Activated T-helper 2 cell treated with anti-CD3 and anti-CD28 coated beads, Interferon-gamma antibody, Interleukin-2, Interleukin-4, amounts not matched to agents 10 μg/mL and 5 μg/mL and 100 μg/mL, durations not matched to agents 14 hours and 24 hours and 36 hours (primary cell): ENCODE data around the gene SNTB2. TPM values are rescaled to one million over a fixed set of nuclear protein-coding genes. Genes with fewer than 3 reads are reported as not detected.
"Not testable (repeated sequence)": the region's sequence is repeated elsewhere in the genome, so short reads cannot be mapped to it uniquely, and the experiment has no call there.

Source experiments
- DNase-seq: peaks from one replicate; pipeline ENCODE4 v3.0.0; 2021; ENCODE audit warnings: low spot score
- H3K27ac Mint-ChIP-seq: one replicate; pipeline ENCODE4 v1.8.0; 2021; ENCODE audit warnings: mixed read lengths
- H3K27me3 Mint-ChIP-seq: one replicate; pipeline ENCODE4 v1.8.0; 2021; ENCODE audit warnings: low read depth, mixed read lengths
- H3K36me3 Mint-ChIP-seq: one replicate; pipeline ENCODE4 v1.8.0; 2021; ENCODE audit warnings: low read depth, mixed read lengths
- H3K4me1 Mint-ChIP-seq: one replicate; pipeline ENCODE4 v1.8.0; 2021; ENCODE audit warnings: low read depth, mixed read lengths
- H3K4me3 Mint-ChIP-seq: one replicate; pipeline ENCODE4 v1.8.0; 2021; ENCODE audit warnings: low read depth, mild to moderate bottlenecking, moderate library complexity, mixed read lengths
- H3K9me3 Mint-ChIP-seq: one replicate; pipeline ENCODE4 v1.8.0; 2021; ENCODE audit warnings: mixed read lengths
- intact Hi-C: fragments of 100-400 bp; cut with micrococcal nuclease; formaldehyde crosslinking; loops from one replicate; pipeline ENCODE4 v1.15.1; 2023
- total RNA-seq: library from RNA; stranded (reverse); gene quantifications from 2 replicates; pipeline ENCODE4 v1.2.3, GENCODE V29; 2022

SNTB2 gene
- total RNA-seq, 1 donor from 2014 or later = 30.4 TPM

DNA sequence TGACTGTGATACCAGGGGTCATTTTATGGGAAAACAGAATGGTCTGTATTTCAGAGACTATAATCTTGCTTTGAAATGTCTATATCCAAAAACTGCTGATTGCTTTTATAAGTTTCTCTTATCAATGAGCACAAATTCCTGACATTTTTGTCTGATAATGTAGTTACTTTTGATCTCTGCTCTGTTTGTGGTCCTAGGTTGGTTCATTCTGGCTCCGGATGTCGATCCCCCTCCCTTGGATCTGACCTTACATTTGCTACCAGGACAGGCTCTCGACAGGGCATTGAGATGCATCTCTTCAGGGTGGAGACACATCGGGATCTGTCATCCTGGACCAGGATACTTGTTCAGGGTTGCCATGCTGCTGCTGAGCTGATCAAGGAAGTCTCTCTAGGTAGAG lies 96.9 kb downstream of the SNTB2 start:
- DNase-seq = no peak
- no peaks in the 10 kb centered on the region for H3K27me3 Mint-ChIP-seq
- intact Hi-C loops = no loop called here
- H3K36me3 Mint-ChIP-seq = peaks cover 8% of the 10 kb centered on the region
- no peak overlapping the region for H3K4me3 Mint-ChIP-seq
- H3K9me3 Mint-ChIP-seq = no peaks in the 10 kb centered on the region
- no peak overlapping the region for H3K27ac Mint-ChIP-seq
- no peaks in the 10 kb centered on the region for H3K4me1 Mint-ChIP-seq

DNA sequence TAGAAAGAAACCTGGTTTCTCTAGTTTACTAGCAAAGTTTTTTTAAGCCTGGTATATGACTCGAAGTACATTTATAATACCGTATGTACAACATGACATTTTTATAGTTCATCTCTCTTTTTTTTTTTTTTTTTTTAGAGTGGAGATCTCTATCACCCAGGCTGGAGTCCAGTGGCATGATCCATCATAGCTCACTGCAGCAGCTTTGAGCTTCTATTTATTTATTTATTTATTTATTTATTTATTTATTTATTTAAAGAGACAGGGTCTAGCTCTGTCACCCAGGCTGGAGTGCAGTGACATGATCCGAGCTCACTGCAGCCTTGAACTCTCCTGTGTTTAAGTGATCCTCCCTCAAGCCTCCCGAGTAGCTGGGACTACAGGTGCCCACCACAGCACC lies 98.3 kb downstream of the SNTB2 start:
- H3K27me3 Mint-ChIP-seq = no peaks in the 10 kb centered on the region
- H3K4me3 Mint-ChIP-seq = no peak overlapping the region
- no peak for DNase-seq
- H3K36me3 Mint-ChIP-seq = peaks cover 5% of the 10 kb centered on the region
- H3K4me1 Mint-ChIP-seq = no peaks in the 10 kb centered on the region
- no peak overlapping the region for H3K27ac Mint-ChIP-seq
- no peaks in the 10 kb centered on the region for H3K9me3 Mint-ChIP-seq
- intact Hi-C loops = no loop called here

DNA sequence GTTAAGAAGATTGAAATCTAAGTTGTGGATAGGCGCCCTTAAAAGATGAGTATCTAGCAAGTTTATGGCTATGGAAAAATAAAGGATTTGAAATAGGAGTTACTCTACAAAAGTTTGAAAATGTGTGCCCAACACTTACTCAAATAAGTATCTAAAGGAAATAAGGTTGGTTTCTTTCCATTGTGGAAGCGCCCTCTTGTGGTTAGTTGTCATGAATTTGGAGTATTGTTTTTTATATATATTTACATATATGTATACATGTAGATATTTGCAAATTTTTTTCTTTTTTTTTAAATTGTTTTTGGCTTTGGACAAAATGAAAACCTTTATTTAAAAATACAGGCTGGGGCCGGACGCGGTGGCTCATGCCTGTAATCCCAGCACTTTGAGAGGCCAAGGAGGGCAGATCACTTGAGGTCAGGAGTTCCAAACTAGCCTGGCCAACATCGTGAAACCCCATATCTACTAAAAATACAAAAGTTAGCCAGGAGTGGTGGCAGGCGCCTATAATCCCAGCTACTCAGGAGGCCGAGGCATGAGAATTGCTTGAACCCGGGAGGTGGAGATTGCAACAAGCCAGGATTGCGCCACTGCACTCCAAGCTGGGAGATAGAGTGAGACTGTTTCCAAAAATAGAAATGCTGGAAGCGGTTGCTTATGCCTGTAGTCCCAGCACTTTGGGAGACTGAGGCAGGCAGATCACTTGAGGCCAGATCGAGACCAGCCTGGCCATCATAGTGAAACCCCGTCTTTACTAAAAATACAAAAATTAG lies 100.2 kb downstream of the SNTB2 start:
- intact Hi-C loops = loop anchor here (1.0 kb wide), 2 partner anchors 121 to 137 kb away; no protein-coding TSS in a partner anchor
- Mint-ChIP-seq H3K27ac (no peak overlapping the region), H3K4me3 (no peak overlapping the region), H3K4me1 (no peaks in the 10 kb centered on the region), H3K36me3 (peaks cover 5% of the 10 kb centered on the region), H3K27me3 (no peaks in the 10 kb centered on the region), H3K9me3 (no peaks in the 10 kb centered on the region)
- no peak for DNase-seq

DNA sequence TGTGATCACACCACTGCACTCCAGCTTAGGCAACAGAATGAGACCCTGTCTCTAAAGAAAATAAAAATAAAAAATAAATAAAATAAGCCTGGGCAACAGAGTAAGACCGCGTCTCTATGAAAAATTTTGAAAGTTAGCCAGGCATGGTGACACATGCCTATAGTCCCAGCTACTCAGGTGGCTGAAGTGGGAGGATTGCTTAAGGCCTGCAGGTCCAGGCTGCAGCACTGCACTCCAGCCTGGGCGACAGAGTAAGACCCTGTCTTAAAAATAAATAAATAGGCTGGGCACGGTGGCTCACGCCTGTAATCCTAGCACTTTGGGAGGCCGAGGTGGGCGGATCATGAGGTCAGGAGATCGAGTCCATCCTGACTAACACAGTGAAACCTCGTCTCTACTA lies 104.7 kb downstream of the SNTB2 start:
- intact Hi-C loops, H3K27me3 Mint-ChIP-seq, H3K4me3 Mint-ChIP-seq, H3K9me3 Mint-ChIP-seq, H3K36me3 Mint-ChIP-seq, DNase-seq, H3K4me1 Mint-ChIP-seq, H3K27ac Mint-ChIP-seq: not testable (repeated sequence)

DNA sequence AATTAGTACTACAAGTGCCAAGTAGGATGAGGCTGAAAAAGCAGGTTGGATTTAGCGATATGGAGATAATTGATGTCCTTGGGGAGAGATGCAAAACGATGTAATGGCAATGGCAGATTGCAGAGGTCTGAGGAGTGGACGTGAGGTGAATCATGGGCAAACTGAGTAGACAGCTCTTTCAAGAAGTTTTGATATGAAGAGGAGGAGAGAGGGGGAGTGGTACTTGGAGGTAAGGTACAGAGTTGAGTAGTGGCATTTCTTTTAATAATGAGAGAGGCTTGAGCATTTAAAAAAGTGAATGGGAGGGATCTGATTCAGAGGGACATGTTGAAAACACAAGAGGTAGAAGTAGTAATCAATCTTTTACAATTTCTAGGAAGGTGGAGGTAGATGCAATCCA lies 106.4 kb downstream of the SNTB2 start:
- Mint-ChIP-seq H3K4me3 (no peak overlapping the region), H3K27me3 (no peaks in the 10 kb centered on the region), H3K36me3 (peaks cover 3% of the 10 kb centered on the region), H3K4me1 (no peaks in the 10 kb centered on the region), H3K9me3 (no peaks in the 10 kb centered on the region), H3K27ac (no peak overlapping the region)
- intact Hi-C loops = no loop called here
- DNase-seq = no peak

DNA sequence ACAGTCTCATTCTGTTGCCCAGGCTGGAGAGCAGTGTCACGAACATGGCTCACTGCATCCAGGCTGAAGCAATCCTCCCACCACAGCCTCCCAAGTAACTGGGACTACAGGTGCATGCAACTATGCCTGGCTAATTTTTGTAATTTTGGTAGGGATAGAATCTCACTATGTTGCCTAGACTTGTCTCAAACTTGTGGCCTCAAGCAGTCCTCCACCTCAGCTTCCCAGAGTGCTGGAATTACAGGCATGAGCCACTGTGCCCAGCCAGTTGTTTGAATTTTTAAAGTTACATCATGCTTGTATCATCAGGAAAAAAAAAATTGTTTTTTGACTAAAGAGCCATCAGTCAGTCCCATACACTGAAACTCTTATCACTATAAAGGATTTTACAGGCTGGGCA lies 107.1 kb downstream of the SNTB2 start:
- Mint-ChIP-seq H3K36me3 (peaks cover 3% of the 10 kb centered on the region), H3K9me3 (no peaks in the 10 kb centered on the region), H3K27ac (no peak overlapping the region), H3K4me3 (no peak overlapping the region), H3K27me3 (no peaks in the 10 kb centered on the region), H3K4me1 (peaks cover 2% of the 10 kb centered on the region)
- no peak for DNase-seq
- intact Hi-C loops = no loop called here

DNA sequence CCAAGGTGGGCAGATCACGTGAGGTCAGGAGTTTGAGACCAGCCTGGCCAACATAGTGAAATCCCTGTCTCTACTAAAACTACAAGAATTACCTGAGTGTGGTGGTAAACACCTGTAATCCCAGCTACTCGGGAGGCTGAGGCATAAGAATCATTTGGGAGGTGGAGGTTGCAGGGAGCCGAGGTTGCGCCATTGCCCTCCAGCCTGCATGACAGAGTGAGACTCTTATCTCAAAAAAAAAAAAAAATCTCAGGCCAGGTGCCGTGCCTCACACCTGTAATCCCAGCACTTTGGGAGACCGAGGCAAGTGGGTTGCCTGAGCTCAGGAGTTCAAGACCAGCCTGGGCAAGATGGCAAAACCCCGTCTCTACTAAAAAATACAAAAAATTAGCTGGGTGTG lies 109.8 kb downstream of the SNTB2 start:
- H3K27ac Mint-ChIP-seq, intact Hi-C loops, H3K4me3 Mint-ChIP-seq, DNase-seq, H3K4me1 Mint-ChIP-seq, H3K27me3 Mint-ChIP-seq, H3K9me3 Mint-ChIP-seq: not testable (repeated sequence)
- peaks cover 22% of the 10 kb centered on the region for H3K36me3 Mint-ChIP-seq

DNA sequence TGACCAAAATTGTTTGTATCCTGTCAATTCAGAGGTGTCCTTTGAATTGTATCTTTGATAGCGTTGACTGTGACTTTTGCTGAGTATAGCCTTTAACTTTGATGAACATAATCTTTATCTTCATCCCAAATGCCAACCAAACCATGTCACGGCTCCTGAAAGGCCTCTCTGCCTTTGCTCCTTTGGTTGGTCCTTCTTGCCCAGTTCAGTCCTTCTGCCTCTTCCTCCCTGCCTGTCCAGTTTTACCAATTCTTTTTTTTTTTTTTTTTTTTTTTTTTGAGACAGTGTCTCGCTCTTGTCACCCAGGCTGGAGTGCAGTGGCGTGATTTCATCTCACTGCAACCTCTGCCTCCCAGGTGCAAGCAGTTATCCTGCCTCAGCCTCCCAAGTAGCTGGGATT lies 111.3 kb downstream of the SNTB2 start:
- peaks cover 22% of the 10 kb centered on the region for H3K36me3 Mint-ChIP-seq
- intact Hi-C loops = no loop called here
- H3K9me3 Mint-ChIP-seq = no peaks in the 10 kb centered on the region
- H3K4me1 Mint-ChIP-seq = peaks cover 2% of the 10 kb centered on the region
- H3K27ac Mint-ChIP-seq = no peak overlapping the region
- DNase-seq = no peak
- no peak overlapping the region for H3K4me3 Mint-ChIP-seq
- H3K27me3 Mint-ChIP-seq = no peaks in the 10 kb centered on the region

DNA sequence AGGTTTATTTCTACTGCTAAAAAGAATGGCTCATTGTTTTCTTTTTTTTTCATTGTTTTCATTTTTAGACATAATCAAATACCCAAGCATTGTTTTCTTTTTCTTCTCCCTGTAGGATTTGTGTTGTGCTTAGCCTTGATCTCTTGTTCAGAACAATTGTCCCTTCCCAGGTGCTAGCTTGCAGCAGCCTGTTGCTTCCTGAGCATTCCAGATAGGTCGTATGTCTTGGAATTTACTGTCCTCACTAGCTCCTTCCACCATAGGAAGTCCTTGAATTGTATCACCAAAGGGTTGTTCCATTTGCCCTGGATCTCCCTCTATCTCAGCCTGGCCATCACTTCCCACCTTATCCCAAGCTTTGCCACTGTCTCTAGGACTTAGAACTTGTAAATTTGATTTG lies 114.2 kb downstream of the SNTB2 start:
- H3K4me3 Mint-ChIP-seq = no peak overlapping the region
- no peak for DNase-seq
- H3K27me3 Mint-ChIP-seq = no peaks in the 10 kb centered on the region
- peaks cover 26% of the 10 kb centered on the region for H3K36me3 Mint-ChIP-seq
- peaks cover 2% of the 10 kb centered on the region for H3K4me1 Mint-ChIP-seq
- intact Hi-C loops = no loop called here
- no peak overlapping the region for H3K27ac Mint-ChIP-seq
- H3K9me3 Mint-ChIP-seq = no peaks in the 10 kb centered on the region

DNA sequence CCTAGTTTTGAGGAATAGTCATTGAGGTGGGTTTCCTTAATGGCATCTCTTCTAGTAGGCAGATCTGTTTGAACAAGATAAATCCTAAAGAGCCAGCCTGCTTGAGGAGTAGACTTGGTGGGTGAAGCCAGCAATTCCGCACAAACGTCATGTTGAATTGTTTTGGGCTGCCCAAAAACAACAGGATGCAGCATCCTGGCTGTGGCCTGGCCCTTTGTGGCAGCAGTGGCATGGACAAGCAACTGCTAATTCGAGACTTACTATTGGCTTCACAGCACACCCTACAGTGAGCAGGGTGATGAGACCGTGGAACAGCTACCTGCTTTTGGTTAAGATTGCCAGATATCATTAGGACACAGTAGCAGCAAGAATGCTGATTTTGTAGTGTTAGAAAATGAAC lies 114.9 kb downstream of the SNTB2 start:
- DNase-seq = no peak
- H3K4me3 Mint-ChIP-seq = no peak overlapping the region
- no peaks in the 10 kb centered on the region for H3K9me3 Mint-ChIP-seq
- peaks cover 27% of the 10 kb centered on the region for H3K36me3 Mint-ChIP-seq
- peaks cover 2% of the 10 kb centered on the region for H3K4me1 Mint-ChIP-seq
- intact Hi-C loops = no loop called here
- H3K27ac Mint-ChIP-seq = no peak overlapping the region
- H3K27me3 Mint-ChIP-seq = no peaks in the 10 kb centered on the region

DNA sequence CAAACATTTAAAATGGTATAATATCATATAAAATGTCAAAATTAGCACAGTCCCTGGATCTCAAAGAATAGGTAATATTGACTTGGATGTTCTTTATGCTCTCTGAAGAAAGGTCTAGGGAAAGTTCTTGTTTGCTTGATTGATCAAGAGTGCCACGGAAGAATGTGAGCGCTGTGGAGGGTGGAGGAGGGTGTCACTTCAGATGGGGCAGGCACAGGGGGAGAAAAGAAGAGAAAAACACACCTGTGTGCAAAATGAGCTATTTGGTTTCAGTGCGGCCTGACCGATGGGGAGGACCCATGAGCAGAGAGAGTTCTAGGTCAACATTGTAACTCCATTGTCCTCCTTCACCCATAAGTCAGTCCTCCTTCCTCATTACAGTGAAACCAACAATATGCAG lies 115.3 kb downstream of the SNTB2 start:
- Mint-ChIP-seq H3K27me3 (no peaks in the 10 kb centered on the region), H3K9me3 (no peaks in the 10 kb centered on the region), H3K27ac (no peak overlapping the region), H3K4me3 (no peak overlapping the region), H3K4me1 (peaks cover 2% of the 10 kb centered on the region), H3K36me3 (peaks cover 27% of the 10 kb centered on the region)
- intact Hi-C loops = no loop called here
- DNase-seq = no peak

DNA sequence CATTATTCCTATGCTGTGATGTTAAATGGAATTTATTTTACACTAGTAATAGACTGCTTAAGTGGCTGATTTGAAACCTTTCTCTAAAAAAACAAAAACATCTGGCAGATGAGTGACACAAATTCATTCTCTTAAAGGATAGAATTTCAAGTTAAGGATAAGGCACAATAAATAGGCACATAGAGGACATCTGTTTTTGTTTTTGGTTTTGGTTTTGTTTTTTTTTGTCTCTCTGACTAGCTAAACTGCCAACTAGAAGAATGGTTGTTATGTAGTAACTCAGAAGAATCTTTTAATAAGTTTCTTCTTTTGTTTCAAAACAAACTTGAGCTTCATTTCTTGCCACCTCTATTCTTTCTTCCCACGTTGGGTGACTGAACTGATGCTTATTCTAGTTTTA lies 119.1 kb downstream of the SNTB2 start:
- H3K27ac Mint-ChIP-seq = no peak overlapping the region
- no peak overlapping the region for H3K4me3 Mint-ChIP-seq
- peaks cover 18% of the 10 kb centered on the region for H3K36me3 Mint-ChIP-seq
- DNase-seq = no peak
- H3K27me3 Mint-ChIP-seq = no peaks in the 10 kb centered on the region
- intact Hi-C loops = no loop called here
- no peaks in the 10 kb centered on the region for H3K9me3 Mint-ChIP-seq
- H3K4me1 Mint-ChIP-seq = peaks cover 3% of the 10 kb centered on the region

DNA sequence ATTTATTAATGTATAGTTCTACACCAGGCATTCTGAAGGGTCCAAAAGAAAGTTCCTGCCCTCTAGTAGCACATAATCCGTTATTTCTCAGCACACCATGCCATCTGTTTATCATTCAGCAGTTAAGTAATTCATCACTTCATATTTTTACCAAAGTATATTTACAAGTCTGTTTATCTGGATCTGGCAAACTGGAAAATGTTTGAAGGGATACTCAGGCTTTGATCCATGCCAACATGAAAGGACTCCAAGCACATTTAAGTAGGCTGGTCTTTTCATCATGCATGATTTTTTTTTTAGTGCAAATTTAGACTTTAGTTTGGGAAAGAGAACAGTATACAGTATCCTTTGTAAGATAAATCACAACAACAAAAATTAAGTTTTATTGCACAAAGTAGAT lies 120.1 kb downstream of the SNTB2 start:
- intact Hi-C loops = no loop called here

DNA sequence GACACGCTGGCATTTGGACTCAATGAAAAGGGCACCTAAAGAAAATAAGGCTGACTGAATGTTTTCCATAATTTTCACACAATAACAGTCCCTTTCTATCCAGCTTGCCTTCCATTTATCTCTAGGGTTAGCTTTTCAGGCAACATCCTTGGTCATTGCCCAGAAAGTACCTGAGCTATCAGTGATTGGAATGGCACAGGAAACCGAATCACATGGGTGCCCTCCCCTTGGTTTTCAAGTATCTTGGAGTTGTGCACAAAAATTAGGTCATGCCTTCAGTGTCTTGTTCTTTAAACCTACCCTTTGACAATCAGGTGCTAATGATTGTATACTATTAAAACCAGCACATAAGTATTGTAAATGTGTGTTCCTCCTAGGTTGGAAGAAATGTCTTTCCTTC lies 120.9 kb downstream of the SNTB2 start:
- Mint-ChIP-seq H3K27me3 (no peaks in the 10 kb centered on the region), H3K9me3 (no peaks in the 10 kb centered on the region), H3K36me3 (peaks cover 20% of the 10 kb centered on the region), H3K4me1 (peaks cover 10% of the 10 kb centered on the region), H3K4me3 (no peak overlapping the region), H3K27ac (no peak overlapping the region)
- DNase-seq = no peak
- intact Hi-C loops = no loop called here

More for the DNA sequence above, 120.1 kb downstream of the SNTB2 start:
- no peak overlapping the region for H3K4me3 Mint-ChIP-seq
- peaks cover 7% of the 10 kb centered on the region for H3K4me1 Mint-ChIP-seq
- no peak overlapping the region for H3K27ac Mint-ChIP-seq
- H3K9me3 Mint-ChIP-seq = no peaks in the 10 kb centered on the region
- DNase-seq = no peak
- peaks cover 18% of the 10 kb centered on the region for H3K36me3 Mint-ChIP-seq
- H3K27me3 Mint-ChIP-seq = no peaks in the 10 kb centered on the region
